ENCODE results near the gene RHOXF2.

DNA sequence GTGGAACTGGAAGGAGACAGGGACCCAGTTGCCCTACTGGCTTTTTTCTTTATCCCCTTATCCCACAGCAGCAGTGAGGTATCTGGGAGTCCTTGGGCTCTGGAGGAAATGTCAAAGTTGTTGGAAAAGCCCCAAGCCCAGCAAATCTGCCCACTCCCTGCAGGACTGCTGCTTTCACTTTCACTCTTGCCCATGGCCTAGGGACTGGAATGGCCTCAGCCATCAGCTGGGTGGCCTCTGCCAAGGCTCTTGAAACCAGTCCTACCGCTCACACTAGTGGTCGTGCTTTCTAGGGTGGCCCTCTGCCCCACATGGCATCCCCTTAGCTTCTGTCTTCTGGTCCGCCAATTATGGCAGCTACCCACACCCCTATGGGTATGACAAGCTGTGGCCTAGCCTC, 33.0 kb upstream of the RHOXF2 start:
- no peak for TF ChIP-seq NFIC (IDR thresholded peaks at IDR 0.05)
- no peak for TF ChIP-seq RAD21 (IDR thresholded peaks at IDR 0.05; ENCODE audit: low read depth)
- no peak for TF ChIP-seq EP300 (IDR thresholded peaks at IDR 0.05; ENCODE audit: borderline replicate concordance)
- TF ChIP-seq, protein P1, sequence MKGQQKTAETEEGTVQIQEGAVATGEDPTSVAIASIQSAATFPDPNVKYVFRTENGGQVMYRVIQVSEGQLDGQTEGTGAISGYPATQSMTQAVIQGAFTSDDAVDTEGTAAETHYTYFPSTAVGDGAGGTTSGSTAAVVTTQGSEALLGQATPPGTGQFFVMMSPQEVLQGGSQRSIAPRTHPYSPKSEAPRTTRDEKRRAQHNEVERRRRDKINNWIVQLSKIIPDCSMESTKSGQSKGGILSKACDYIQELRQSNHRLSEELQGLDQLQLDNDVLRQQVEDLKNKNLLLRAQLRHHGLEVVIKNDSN (IDR thresholded peaks at IDR 0.05): no peak
- TF ChIP-seq, protein P2, sequence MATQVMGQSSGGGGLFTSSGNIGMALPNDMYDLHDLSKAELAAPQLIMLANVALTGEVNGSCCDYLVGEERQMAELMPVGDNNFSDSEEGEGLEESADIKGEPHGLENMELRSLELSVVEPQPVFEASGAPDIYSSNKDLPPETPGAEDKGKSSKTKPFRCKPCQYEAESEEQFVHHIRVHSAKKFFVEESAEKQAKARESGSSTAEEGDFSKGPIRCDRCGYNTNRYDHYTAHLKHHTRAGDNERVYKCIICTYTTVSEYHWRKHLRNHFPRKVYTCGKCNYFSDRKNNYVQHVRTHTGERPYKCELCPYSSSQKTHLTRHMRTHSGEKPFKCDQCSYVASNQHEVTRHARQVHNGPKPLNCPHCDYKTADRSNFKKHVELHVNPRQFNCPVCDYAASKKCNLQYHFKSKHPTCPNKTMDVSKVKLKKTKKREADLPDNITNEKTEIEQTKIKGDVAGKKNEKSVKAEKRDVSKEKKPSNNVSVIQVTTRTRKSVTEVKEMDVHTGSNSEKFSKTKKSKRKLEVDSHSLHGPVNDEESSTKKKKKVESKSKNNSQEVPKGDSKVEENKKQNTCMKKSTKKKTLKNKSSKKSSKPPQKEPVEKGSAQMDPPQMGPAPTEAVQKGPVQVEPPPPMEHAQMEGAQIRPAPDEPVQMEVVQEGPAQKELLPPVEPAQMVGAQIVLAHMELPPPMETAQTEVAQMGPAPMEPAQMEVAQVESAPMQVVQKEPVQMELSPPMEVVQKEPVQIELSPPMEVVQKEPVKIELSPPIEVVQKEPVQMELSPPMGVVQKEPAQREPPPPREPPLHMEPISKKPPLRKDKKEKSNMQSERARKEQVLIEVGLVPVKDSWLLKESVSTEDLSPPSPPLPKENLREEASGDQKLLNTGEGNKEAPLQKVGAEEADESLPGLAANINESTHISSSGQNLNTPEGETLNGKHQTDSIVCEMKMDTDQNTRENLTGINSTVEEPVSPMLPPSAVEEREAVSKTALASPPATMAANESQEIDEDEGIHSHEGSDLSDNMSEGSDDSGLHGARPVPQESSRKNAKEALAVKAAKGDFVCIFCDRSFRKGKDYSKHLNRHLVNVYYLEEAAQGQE (IDR thresholded peaks at IDR 0.05; ENCODE audit: low read depth): no peak
- TF ChIP-seq FOXM1 (IDR thresholded peaks at IDR 0.05; ENCODE audit: borderline replicate concordance, low read depth): no peak
- no peak for TF ChIP-seq TCF12 (IDR thresholded peaks at IDR 0.05; ENCODE audit: low read depth)
- TF ChIP-seq YY1 (IDR thresholded peaks at IDR 0.05; ENCODE audit: low read depth): no peak
- TF ChIP-seq EGR1 (IDR thresholded peaks at IDR 0.05): no peak
- no peak for TF ChIP-seq TEAD4 (IDR thresholded peaks at IDR 0.05)
- TF ChIP-seq, protein P3, sequence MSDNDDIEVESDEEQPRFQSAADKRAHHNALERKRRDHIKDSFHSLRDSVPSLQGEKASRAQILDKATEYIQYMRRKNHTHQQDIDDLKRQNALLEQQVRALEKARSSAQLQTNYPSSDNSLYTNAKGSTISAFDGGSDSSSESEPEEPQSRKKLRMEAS (IDR thresholded peaks at IDR 0.05): no peak
- TF ChIP-seq TAF1 (IDR thresholded peaks at IDR 0.05; ENCODE audit: low read depth): no peak
